HCT116 (cell line): Measurements from ENCODE around the gene FOXI3.

Experiments used
- EZH2 ChIP-seq: fragments of 200-600 bp; sonication (generic); IDR thresholded peaks from 2 replicates; pipeline ENCODE4 v1.6.1; 2017; ENCODE audit warnings: antibody characterized with exemption, mixed run types
- POLR2A ChIP-seq: IDR thresholded peaks from 2 replicates; pipeline ENCODE4 v1.7.0; 2011; ENCODE audit warnings: borderline replicate concordance; ENCODE audit not compliant: insufficient read depth, insufficient read length; ENCODE audit errors: extremely low read depth
- POLR2AphosphoS5 ChIP-seq: IDR thresholded peaks from 2 replicates; pipeline ENCODE4 v1.6.1; 2011; ENCODE audit warnings: mild to moderate bottlenecking, low read depth, low read length, moderate library complexity
- SIN3A ChIP-seq: IDR thresholded peaks from 2 replicates; pipeline ENCODE4 v1.6.1; 2012; ENCODE audit warnings: low read depth
- TF ChIP-seq, protein P1 (sequence below), 3 experiments: fragments of 200-600 bp in 1 of 3; sonication (generic) in 1 of 3; IDR thresholded peaks in 2 of 3; conservative IDR thresholded peaks in 1 of 3; 2 replicates each; pipeline ENCODE4 v1.5.1; 2012 to 2017; ENCODE audit warnings: low read depth in 2 of 3, low read length in 2 of 3, antibody characterized with exemption in 1 of 3, borderline replicate concordance in 1 of 3, control low read depth in 1 of 3, mild to moderate bottlenecking in 1 of 3, mixed read lengths in 1 of 3, mixed run types in 1 of 3, moderate library complexity in 1 of 3; ENCODE audit not compliant: insufficient read depth in 1 of 3

DNA sequence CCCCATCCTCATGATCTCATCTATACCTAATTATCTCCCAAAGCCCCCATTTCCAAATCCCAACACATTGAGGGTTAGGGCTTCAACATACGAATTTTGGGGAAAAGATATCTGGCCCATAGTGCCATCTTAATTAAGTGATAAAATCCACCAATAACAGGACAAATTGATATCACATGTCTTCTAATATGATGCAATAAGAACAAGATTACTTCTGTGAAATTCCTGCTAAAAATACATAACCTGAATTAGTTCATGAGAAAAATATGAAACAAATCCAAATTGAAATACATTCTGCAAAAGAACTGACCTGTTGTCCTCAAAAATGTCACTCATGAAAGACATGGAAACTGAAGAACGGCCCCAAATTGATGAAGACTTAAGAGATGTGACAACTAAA is 28.8 kb downstream of the FOXI3 start:
- TF ChIP-seq POLR2A (no peak), SIN3A (no peak), POLR2AphosphoS5 (no peak), EZH2 (no peak)
- TF ChIP-seq, protein P1, sequence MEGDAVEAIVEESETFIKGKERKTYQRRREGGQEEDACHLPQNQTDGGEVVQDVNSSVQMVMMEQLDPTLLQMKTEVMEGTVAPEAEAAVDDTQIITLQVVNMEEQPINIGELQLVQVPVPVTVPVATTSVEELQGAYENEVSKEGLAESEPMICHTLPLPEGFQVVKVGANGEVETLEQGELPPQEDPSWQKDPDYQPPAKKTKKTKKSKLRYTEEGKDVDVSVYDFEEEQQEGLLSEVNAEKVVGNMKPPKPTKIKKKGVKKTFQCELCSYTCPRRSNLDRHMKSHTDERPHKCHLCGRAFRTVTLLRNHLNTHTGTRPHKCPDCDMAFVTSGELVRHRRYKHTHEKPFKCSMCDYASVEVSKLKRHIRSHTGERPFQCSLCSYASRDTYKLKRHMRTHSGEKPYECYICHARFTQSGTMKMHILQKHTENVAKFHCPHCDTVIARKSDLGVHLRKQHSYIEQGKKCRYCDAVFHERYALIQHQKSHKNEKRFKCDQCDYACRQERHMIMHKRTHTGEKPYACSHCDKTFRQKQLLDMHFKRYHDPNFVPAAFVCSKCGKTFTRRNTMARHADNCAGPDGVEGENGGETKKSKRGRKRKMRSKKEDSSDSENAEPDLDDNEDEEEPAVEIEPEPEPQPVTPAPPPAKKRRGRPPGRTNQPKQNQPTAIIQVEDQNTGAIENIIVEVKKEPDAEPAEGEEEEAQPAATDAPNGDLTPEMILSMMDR (IDR thresholded peaks at IDR 0.05 in 2 of 3, conservative IDR thresholded peaks at IDR 0.05 in 1 of 3; ENCODE audit: borderline replicate concordance in 1 of 3, insufficient read depth in 1 of 3, low read depth in 2 of 3, low read length in 2 of 3): no peak
